MCF 10A (cell line): ENCODE data around the gene TSSK2. TPM values are rescaled to one million over a fixed set of nuclear protein-coding genes. Genes with fewer than 3 reads are reported as not detected.

Experiments
- BruUV-seq: library from RNA; stranded (reverse); fragments of 400-500 nt; replicated peaks from 2 replicates; lab custom pipeline; 2021; lab: Mats Ljungman, UMichigan
- CTCF ChIA-PET: fragments of 300-600 bp; sonication (Branson Sonifier 250); formaldehyde crosslinking; extraction: SDS; loops from one replicate; lab custom pipeline; 2021; ENCODE audit warnings: antibody characterized with exemption, inconsistent platforms; lab: Yijun Ruan, JAX
- POLR2A ChIA-PET: fragments of 300-600, 350-650 bp; sonication (Branson Sonifier 250); formaldehyde crosslinking; extraction: SDS; loops from one replicate; lab custom pipeline; 2020; ENCODE audit warnings: antibody characterized with exemption, inconsistent platforms; lab: Yijun Ruan, JAX
- DNase-seq: peaks from one replicate; pipeline ENCODE4 v3.0.0-alpha.2; 2018; ENCODE audit not compliant: unreplicated experiment
- H3K27ac Mint-ChIP-seq: one replicate; pipeline ENCODE4 v1.8.0; 2022; ENCODE audit warnings: mild to moderate bottlenecking, low read depth, mixed read lengths; ENCODE audit not compliant: unreplicated experiment
- H3K27me3 Mint-ChIP-seq: one replicate; pipeline ENCODE4 v1.8.0; 2022; ENCODE audit warnings: mixed read lengths; ENCODE audit not compliant: insufficient read depth, unreplicated experiment
- H3K36me3 Mint-ChIP-seq: one replicate; pipeline ENCODE4 v1.8.0; 2022; ENCODE audit warnings: mild to moderate bottlenecking, moderate library complexity, mixed read lengths; ENCODE audit not compliant: insufficient read depth, unreplicated experiment
- H3K4me1 Mint-ChIP-seq: one replicate; pipeline ENCODE4 v1.8.0; 2022; ENCODE audit warnings: mixed read lengths; ENCODE audit not compliant: insufficient read depth, unreplicated experiment
- H3K4me3 Mint-ChIP-seq: one replicate; pipeline ENCODE4 v1.8.0; 2022; ENCODE audit warnings: mild to moderate bottlenecking, moderate library complexity, mixed read lengths; ENCODE audit not compliant: unreplicated experiment
- H3K9me3 Mint-ChIP-seq: one replicate; pipeline ENCODE4 v1.8.0; 2022; ENCODE audit warnings: mixed read lengths; ENCODE audit not compliant: unreplicated experiment
- CTCF ChIP-seq: fragments of 200-600 bp; IDR thresholded peaks from one replicate; pipeline ENCODE4 v1.8.0; 2022; ENCODE audit warnings: antibody characterized with exemption, mild to moderate bottlenecking; ENCODE audit not compliant: unreplicated experiment
- intact Hi-C: fragments of 100-400 bp; cut with micrococcal nuclease; formaldehyde crosslinking; loops from 2 replicates; pipeline ENCODE4 v1.14.1; 2022
- total RNA-seq: library from RNA; stranded (reverse); gene quantifications from 2 replicates; pipeline ENCODE4 v1.2.3, GENCODE V29; 2022

The TSSK2 gene
- total RNA-seq, 1 experiment from 2014 or later: not detected

GRCh38 chr22:19179497-19180048, 48.5 kb downstream of the TSSK2 start:
- BruUV-seq: no TSS peak
- TF ChIP-seq CTCF: peak; percentile 68
- Mint-ChIP-seq H3K36me3 (peaks cover 19% of the 10 kb centered on the region), H3K27ac (peak overlapping the region; percentile 19), H3K9me3 (no peaks in the 10 kb centered on the region), H3K27me3 (no peaks in the 10 kb centered on the region), H3K4me3 (peak overlapping the region; percentile 75), H3K4me1 (peaks cover 15% of the 10 kb centered on the region)
- POLR2A ChIA-PET: interaction anchor here (1.0 to 3.3 kb wide), 10 partner anchors 8 to 298 kb away, joined by 3 to 30 read pairs (median 6); partner anchors contain the start of genes C22orf39, CLTCL1, ESS2 and HIRA
- DNase-seq: peak; percentile 80
- CTCF ChIA-PET: interaction anchor here (0.5 to 2.2 kb wide), 18 partner anchors 16 to 1470 kb away, joined by 3 to 6 read pairs (median 4); partner anchors contain the start of gene ESS2
- intact Hi-C loops: loop anchor here (1.0 to 5.0 kb wide), 4 partner anchors 111 to 451 kb away; partner anchors contain the start of genes C22orf39, CLTCL1 and HIRA

GRCh38 chr22:19180234-19180633, 49.1 kb downstream of the TSSK2 start:
- no peak for DNase-seq
- Mint-ChIP-seq H3K27ac (no peak overlapping the region), H3K9me3 (no peaks in the 10 kb centered on the region), H3K4me1 (peaks cover 16% of the 10 kb centered on the region), H3K36me3 (peaks cover 19% of the 10 kb centered on the region), H3K27me3 (no peaks in the 10 kb centered on the region), H3K4me3 (no peak overlapping the region)
- ChIA-PET POLR2A (interaction anchor here (1.0 to 3.3 kb wide), 5 partner anchors 107 to 252 kb away, joined by 3 to 22 read pairs (median 7); partner anchors contain the start of genes CLTCL1, HIRA and MRPL40), CTCF (interaction anchor here (0.5 to 2.2 kb wide), 11 partner anchors 16 to 450 kb away, joined by 3 to 6 read pairs (median 4); partner anchors contain the start of gene ESS2)
- no peak for TF ChIP-seq CTCF
- BruUV-seq: no TSS peak
- intact Hi-C loops: no loop called here

GRCh38 chr22:19180740-19181410, 49.8 kb downstream of the TSSK2 start:
- Mint-ChIP-seq H3K27me3 (no peaks in the 10 kb centered on the region), H3K9me3 (no peaks in the 10 kb centered on the region), H3K27ac (no peak overlapping the region), H3K4me1 (peaks cover 14% of the 10 kb centered on the region), H3K36me3 (peaks cover 17% of the 10 kb centered on the region), H3K4me3 (no peak overlapping the region)
- ChIA-PET CTCF (interaction anchor here (0.7 to 1.8 kb wide), 2 partner anchors 19 to 221 kb away, joined by 3 read pairs; no protein-coding TSS in a partner anchor), POLR2A (interaction anchor here (0.8 kb wide), 1 partner anchor 62 kb away, joined by 4 read pairs; no protein-coding TSS in a partner anchor)
- no peak for DNase-seq
- intact Hi-C loops: no loop called here
- TF ChIP-seq CTCF: no peak
- no TSS peak for BruUV-seq
